GM12864 (cell line): ENCODE data around the gene LILRB2.
"Not testable (repeated sequence)": the region's sequence is repeated elsewhere in the genome, so short reads cannot be mapped to it uniquely, and the experiment has no call there.

Experiments used
- DNase-seq: peaks from one replicate; pipeline ENCODE4 v3.0.0-alpha.2; 2011; ENCODE audit warnings: low read depth
- H3K4me3 ChIP-seq: 2 replicates; pipeline ENCODE4 v1.5.1; 2011; ENCODE audit warnings: mild to moderate bottlenecking, low read depth, low read length, control low read depth
- CTCF ChIP-seq: IDR thresholded peaks from 2 replicates; pipeline ENCODE4 v1.5.1; 2011; ENCODE audit warnings: low read depth, mild to moderate bottlenecking, moderate library complexity, low read length, control low read depth, inconsistent platforms; ENCODE audit errors: missing control alignments

LILRB2 gene

GRCh38 chr19:54252845-54253244 lies 28.1 kb downstream of the LILRB2 start:
- no peak for TF ChIP-seq CTCF

GRCh38 chr19:54252243-54252642 lies 28.7 kb downstream of the LILRB2 start:
- no peak for DNase-seq
- no peak for TF ChIP-seq CTCF

More at GRCh38 chr19:54252845-54253244, 28.1 kb downstream of the LILRB2 start:
- no peak overlapping the region for H3K4me3 ChIP-seq
- DNase-seq, result no peak

GRCh38 chr19:54248016-54248601 lies 32.8 kb downstream of the LILRB2 start:
- DNase-seq, result no peak
- no peak for TF ChIP-seq CTCF
- no peak overlapping the region for H3K4me3 ChIP-seq

More at GRCh38 chr19:54252243-54252642, 28.7 kb downstream of the LILRB2 start:
- no peak overlapping the region for H3K4me3 ChIP-seq

GRCh38 chr19:54247106-54247930 lies 33.6 kb downstream of the LILRB2 start:
- H3K4me3 ChIP-seq, result no peak overlapping the region
- no peak for DNase-seq
- no peak for TF ChIP-seq CTCF

GRCh38 chr19:54245936-54246335 lies 35.0 kb downstream of the LILRB2 start:
- DNase-seq, result no peak
- no peak overlapping the region for H3K4me3 ChIP-seq
- TF ChIP-seq CTCF, result no peak

GRCh38 chr19:54243809-54244208 lies 37.1 kb downstream of the LILRB2 start:
- DNase-seq, H3K4me3 ChIP-seq: not testable (repeated sequence)

GRCh38 chr19:54242646-54243045 lies 38.3 kb downstream of the LILRB2 start, which contains the start of gene LILRA6:
LILRA6 (minus strand) TSS chr19:54242790.
- not testable (repeated sequence) for H3K4me3 ChIP-seq, DNase-seq

GRCh38 chr19:54242234-54242633 lies 38.7 kb downstream of the LILRB2 start:
- DNase-seq, H3K4me3 ChIP-seq: not testable (repeated sequence)

- DNase-seq, result not testable (repeated sequence)
These were observed 40.3 kb downstream of the LILRB2 start for GRCh38 chr19:54240372-54241336.

GRCh38 chr19:54239491-54240371 lies 41.2 kb downstream of the LILRB2 start:
- DNase-seq, H3K4me3 ChIP-seq: not testable (repeated sequence)

More at GRCh38 chr19:54240372-54241336, 40.3 kb downstream of the LILRB2 start:
- H3K4me3 ChIP-seq, result not testable (repeated sequence)
